HG03469 (cell line): Measurements from ENCODE around the gene BMPR1B.

ENCODE experiments used
- ATAC-seq: cut with Tn5 transposase; IDR thresholded peaks from one replicate; pipeline ENCODE4 v1.9.1; 2021; ENCODE audit warnings: mild to moderate bottlenecking, moderate library complexity, moderate number of reproducible peaks; ENCODE audit not compliant: unreplicated experiment

Gene BMPR1B

DNA sequence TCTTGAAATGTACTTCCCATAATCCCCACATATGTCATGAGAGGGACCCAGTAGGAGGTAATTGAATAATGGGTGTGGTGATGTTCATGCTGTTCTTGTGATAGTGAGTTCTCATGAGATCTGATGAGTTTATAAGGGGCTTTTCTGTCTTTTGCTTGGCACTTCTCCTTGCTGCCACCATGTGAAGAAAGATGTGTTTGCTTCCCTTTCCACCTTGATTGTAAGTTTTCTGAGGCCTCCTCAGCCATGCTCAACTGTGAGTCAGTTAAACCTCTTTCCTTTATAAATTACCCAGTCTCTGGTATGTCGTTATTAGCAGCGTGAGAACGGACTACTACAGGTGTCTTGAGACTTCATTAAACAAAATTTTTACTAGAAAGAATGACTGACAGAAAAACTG lies 323.2 kb downstream of the BMPR1B start:
- no peak for ATAC-seq

DNA sequence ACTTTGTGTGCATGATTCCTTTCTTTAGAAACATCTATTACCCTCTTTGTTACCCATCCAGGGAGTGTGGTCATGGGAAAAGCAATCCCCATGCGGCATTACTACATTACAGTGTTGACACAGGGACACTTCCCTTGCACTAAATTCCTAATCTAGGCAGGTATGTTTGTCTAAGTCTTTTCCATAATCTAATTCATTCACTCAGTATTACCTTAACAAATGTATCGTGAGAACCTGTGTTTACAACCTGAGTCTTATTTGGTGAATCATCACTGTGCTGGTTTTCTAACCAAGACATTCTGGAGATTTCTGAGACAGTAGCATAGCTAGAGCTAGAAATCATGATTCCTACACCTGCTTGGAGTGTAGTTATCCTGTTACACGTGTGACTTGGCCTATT lies 326.8 kb downstream of the BMPR1B start:
- no peak for ATAC-seq

DNA sequence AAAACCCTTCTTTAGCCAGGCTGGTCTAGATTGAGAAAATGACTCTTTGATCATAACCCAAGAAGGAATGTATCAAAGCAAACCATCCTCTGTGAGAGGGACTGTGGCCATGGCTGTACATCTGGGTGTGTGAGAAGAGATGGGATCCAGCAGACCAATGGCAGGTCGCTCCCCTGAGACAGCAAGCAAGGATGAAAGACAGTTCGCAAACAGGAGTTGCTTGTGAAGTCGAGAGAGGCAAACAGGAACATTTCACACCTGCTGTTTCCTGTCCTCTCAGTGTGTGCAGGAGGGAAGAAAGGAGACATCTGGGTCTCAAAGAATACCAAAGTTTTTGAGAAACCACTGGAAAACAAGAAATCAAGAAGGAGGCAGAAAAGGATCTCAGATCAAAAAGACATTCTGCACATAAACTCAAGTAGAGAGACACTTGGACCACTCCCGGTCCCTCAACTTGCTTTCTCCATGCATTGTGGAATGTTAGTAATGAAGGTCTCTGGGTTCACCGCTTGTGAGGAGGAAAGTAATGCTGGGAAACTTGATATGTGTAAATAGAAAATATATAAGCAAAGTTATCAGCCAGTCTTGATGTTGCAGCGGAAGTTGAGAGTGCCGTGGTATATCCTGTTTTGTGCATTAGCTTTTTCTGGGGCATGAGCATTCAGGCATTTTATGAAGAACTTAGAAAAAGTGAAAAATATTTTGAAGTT lies 327.5 kb downstream of the BMPR1B start:
- ATAC-seq = no peak

DNA sequence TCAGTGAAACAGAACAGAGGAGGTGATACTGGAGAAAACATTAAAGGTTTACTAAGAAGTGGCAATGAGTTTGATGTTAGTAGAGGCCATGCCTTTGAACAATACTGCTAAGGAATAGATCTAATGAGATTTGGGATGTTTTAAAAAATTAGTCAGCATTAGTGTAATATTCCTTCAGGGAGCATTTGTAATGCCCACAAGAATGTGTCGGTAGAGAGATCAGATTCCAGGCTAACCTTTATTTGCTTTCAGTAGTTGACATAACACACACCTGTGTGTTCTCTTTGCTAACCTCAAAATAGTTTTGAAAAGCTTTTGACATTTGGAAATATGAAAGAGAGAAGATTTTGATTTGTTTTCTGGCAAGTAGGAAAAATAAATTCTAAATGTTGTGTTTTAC lies 328.8 kb downstream of the BMPR1B start:
- no peak for ATAC-seq

DNA sequence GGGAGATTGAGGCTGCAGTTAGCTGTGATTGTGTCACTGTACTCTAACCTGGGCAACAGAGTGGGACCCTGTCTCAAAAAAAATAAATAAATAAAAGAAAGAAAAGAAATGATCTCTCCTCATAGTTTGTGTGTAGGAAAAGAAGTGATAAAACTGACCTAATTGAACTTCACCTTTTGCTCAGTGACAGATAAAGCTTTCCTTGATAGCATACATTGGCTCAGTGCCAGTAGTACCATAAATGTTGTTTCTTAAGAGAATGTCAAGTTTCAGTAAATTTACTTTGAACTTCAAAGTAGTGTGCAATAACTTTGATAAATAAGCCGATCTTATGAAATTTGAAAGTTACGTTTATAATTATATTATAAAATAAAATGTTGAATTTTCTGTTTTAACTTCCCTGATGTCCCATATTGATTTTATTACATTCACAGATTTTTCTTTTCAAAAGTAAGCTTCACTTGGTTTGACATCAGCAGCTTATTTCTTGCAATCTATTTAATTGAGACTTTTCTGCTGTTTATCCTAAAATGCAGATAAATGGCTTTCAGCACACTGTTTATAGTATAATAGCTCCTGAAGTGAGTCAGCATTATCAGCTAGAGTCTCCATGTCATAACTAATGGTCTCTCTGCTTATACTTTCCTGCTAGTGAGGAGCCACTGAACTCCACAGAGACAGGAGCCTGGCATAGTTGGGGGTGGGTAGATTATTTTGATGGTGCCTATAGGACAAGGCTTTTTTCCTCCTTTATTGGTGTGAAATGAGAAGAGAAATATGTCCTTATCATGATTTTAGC lies 330.1 kb downstream of the BMPR1B start:
- ATAC-seq = no peak

DNA sequence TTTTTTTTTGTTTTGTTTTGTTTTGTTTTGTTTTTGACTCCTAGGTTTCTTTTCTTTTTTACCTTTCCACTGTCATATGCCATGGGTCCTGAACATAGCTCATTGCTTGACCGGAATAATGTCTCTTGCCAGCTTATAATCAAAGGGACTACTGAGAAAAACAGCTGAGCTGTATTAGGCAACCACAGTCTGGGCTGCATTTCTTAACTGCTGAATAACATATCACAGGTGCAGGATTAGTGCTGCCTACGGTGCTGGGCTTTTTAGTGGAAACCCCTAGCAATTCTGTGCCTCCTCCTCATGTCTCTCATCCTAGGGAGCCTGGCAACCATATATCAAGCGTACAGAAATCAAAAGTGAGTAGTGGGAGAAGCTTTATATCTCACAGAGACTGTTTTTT lies 333.5 kb downstream of the BMPR1B start:
- ATAC-seq = no peak

DNA sequence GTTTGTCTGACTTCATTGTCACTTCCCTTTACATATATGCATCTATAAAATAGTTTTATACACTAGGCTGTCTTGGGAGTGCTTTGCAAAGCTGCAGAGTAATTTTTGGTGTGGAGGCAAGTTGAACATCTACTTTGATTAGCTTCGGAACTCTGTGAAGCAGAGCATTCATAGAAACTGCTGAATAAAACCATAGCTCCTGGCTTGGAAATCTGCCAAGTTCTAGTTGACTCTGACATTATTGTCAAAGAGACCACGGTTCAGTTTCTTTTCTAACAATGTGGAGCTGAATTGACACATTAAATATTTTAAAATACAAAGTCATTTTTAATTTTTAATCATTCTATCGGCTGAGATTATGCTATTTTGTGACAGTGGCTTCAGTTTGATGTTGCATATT lies 335.0 kb downstream of the BMPR1B start:
- no peak for ATAC-seq

DNA sequence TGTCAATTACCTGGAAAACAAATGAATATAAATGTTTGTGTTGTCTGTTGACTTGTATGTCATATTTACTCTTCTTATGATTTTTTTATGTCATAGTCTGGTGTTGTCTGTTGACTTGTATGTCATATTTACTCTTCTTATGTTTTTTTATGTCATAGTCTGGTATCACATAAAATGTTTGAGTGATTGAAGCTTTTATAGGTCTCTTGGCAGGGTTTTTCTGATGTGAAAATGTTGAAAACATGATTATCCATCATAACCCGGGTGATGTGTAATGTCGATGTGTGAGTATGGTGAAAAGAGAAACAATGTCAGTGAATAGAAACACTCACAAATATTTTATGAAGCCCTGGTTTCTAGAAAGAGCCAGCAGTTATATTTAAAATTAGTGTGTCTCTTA lies 335.7 kb downstream of the BMPR1B start:
- ATAC-seq = no peak

DNA sequence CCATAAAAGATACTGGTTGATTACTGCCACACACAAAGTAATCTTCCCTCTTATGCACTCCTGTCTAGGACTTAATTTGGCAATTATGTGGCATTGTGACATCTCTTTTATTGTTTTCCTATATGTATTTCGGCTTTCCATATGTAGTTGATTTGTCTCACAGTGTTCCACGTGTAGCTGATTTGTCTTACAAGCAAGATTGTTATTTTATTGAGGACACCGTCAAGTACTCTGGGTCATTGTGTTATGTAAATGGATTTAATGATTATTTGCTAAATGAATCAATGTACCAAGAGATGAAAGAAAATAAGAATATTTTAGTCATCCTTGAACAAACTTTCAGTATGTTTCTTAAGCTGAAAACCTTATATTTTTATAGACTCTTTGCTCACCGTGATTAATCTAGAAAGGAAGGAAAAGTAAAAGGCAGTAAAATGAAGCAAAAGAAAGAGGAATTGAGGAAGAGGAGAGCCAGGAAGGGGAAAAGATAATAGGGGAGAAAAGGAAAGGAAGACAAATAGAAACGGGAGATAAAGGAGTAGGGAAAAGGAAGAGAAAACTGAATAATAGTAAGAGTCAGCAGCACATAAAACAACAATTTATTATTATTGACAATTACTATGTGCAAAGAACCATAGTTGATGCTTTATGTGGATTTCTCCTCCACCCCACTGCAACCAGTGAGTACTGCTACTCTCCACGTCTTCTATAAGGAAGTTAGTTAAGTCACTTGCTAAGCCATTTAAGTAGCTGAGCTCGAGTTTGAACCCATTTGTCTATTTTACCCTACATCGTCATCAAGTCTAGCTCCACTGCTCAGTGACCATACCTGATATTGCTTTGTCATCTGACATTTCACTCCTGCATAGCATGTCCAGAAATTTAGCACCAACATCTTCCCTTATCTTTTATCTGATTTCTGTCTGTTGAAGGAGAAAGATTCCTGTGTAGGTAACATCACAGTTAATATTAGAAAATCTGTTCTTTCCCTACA lies 336.5 kb downstream of the BMPR1B start:
- no peak for ATAC-seq

DNA sequence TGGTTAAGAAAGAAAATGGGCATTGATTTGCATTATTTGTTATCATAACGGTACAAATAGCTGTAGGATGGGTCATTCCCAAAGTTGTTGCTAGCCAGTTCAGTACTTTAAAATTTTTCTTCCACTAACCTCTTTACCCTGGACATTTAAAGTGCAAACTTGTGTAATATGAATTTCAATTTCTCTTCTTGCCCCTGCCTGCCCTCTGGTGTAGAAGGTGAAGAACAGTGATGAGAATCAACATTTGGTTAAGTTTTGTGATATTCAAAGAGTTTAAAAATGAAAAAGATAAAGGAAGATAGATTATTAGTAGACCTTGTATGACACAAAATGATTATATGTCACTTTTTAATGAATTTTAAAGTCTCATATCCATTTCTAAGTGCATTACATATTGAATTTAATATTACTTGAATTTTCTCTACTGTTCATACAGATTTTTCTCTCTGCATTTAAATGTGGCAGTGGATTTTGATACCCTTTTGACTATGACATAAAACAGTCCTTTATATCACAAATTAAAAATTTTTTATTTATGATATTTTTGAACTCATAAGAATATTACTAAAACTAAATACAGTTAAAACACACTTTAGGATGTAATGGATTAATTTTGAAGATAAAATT lies 337.7 kb downstream of the BMPR1B start:
- ATAC-seq = no peak

DNA sequence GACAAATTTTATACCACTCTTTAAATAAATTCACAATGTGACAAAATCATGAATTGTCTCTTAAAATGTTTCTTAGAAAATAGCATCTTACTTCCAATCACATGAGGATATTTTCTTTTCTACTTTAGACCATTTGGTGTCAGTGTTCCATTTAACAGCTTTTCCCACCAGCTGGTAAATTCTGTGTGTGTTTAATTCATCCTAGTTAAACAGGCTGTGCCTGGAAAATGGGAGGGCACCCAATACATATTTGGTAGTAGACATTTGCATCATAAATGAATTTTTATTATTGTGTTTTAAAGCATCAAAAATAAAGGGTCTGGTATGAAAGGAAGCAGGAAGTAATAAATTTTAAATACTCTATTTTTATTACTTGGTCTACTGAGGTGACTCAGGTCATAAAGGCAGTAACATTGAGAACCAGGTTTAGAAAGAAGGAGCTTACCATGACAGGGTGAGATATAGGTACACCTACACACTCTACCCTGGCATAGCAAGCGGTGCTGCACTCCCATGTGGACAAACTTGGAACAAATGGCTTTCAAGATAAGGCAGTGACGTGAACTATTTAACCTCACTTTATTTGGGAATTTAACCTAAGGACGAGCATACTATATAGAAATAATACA lies 344.5 kb downstream of the BMPR1B start:
- ATAC-seq = no peak

DNA sequence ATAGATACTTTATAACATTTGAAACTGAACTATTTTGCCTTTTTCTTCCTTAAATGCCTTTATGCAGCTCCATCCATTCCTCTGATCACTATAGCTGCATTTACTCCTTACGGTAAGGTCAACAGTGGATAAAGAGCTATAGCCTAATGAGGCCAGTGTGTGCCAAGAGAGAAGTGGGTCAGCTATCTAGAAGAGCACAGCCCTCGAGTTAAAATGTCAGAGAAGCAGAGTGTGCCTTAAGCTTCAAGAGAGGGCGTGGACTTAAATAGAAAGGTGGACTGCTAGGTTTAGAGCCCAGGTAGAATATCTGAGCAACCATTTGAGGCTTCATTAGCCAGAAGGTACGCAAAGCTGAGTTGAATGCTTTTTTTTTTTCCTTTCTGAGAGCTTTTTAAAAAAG lies 347.4 kb downstream of the BMPR1B start:
- ATAC-seq = no peak

DNA sequence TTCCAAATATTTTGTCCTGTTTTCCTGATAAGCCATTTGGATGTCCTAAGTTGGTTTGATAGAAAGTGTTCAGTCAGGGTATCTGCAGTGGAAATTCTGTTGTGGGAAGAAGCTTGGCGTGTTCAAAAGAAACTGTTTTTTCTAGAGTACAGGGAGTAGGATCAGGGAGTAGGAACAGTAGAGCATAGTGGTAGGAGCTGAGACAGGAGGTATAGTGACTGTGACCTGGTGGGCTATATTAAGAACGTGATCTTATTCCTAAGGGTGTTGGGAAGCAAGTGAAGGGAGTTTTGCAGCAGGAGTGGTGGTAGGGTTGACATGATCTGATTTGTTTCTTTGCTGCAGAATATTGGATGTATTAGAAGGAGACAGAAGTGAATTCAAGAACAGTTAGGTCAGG lies 348.2 kb downstream of the BMPR1B start:
- ATAC-seq = no peak

DNA sequence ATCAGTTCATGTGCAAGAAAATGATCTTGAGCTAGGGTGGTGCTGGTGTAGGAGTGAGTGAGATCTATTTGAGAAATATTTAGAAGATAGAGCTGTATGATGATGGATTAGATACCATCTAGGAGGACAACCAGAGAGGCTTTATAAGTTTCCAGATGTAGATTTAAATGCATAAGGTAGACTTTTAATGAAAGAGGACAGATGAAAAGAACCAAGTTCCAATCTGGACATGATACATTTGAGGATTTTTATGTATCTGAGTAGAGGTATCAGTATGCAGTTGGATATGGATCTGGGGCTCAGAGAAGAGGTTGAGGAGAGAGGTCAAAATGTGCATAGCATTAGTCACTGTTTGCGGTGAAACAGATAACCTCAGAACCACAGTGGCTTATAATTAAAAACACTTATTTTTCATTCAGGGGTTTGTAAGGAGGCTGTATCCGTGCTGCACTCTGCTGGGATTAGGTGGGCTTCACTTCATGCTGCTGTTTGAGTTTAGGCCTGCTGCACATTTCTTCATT lies 348.7 kb downstream of the BMPR1B start:
- no peak for ATAC-seq

DNA sequence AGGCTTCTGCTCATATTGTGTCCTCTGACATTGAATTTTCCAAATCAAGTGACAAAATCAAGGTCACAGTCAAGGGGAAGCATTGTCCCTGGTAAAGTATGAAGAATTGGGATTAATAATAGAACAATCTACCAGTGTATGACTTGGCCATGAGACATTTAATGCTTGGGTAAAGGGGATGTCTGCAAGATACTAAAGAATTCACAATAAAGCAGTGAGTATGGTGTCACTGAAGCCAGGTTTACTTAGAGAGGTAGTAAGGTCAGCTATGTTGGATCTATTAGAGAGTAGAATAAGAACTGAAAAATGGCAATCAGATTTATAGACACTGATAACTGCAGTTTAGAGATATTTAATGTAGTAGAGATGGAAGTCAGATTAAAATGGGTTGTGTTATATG lies 349.2 kb downstream of the BMPR1B start:
- ATAC-seq = no peak

DNA sequence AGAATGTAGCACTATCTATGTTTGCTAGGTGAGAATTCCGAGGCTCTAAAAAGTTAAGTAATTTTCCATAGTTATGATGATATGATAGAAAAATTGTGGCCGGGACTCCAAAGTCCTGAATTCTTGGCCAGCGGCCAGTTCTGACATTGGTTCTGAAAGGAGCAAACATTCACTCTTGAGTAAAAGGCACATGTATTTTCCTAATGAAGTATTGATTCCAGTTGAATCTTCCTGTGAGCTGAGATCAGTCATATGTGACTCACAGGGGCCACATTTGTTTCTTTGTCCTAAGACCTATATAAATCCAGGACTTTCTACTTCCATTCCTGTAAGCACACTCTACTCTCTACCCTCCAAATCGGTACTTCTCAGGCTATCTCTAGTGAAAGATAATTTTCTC lies 349.9 kb downstream of the BMPR1B start:
- no peak for ATAC-seq

DNA sequence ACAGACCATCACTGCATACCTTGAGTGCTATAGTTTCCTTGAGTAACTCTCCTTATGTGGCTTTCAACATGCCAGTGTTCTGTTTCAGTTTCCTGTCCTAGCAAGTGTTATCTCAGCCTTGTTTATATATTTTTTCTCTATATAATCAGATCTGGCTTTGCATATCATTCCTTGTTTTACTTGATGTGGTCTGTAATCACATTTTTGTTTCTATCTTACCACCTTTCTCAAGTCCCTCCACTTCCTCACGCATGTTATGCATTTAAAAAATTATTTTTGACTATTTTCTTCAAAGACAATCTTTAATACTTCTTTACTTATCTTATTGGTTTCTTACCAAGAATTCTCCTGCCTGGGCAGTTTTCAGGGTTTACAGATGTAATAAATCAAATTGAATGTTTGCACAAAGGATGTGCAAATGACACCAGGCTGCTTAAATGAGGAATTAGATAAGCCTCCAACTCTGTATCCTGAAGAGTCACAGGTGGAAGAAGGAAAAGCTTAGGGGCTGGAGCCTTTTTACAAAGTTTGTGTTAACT lies 351.2 kb downstream of the BMPR1B start:
- ATAC-seq = no peak

DNA sequence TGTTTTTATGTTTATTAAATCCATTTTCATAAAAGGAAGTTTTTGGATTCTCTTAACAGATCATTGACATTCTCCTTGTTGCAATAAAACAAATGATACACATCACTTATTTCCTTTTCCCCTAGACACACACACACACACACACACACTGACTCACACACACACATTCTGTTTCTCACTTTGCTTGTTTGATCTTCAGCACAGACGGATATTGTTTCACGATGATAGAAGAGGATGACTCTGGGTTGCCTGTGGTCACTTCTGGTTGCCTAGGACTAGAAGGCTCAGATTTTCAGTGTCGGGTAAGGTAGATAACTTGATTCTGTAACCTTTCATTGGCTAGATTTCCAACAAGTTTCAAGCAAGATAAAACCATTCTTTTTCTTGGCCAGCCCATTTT lies 356.8 kb downstream of the BMPR1B start:
- no peak for ATAC-seq

DNA sequence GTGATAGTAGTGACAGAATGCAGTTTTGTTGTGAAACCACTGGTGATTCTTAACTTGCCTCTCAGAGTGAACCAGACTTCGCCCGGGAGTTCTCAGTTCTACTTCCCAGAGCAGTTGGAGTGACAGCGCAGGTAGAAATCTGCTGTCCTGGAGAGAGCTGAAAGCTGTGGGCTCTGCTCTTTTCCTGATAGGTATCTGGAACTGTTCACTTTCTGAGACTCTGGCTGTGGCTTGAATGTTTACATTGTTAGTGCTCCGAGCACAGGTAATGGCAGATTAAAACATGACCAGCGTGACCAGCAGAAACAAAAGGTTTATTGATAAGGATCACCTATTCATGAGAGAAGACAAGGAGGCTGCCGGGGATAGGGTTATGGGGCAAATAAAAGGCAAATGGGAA lies 360.7 kb downstream of the BMPR1B start:
- no peak for ATAC-seq

DNA sequence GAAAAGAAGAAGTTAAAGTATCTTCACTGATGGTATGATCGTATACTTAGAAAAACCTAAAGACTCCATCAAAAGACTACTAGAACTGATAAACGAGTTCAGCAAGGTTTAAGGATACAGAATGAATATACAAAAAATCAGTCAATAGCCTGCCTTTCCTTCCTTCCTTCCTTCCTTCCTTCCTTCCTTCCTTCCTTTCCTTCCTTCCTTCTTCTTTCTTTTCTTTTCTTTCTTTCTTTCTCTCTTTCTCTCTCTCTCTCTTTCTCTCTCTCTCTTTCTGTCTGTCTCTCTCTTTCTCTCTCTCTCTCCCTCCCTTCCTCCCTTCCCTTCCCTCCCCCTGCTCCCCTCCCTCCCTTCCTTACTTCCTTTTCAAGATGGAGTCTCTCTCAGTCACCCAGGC lies 362.7 kb downstream of the BMPR1B start:
- ATAC-seq = no peak
